ENCODE measurements around the gene HIGD1C.

- TF ChIP-seq CTCF (IDR thresholded peaks at IDR 0.05), result no peak
- no peak for TF ChIP-seq POLR2A (IDR thresholded peaks at IDR 0.05)
These were observed 27.2 kb downstream of the HIGD1C start for GRCh38 chr12:50979369-50980052.
